ENCODE data around the gene PTRHD1. TPM values are rescaled to one million over a fixed set of nuclear protein-coding genes. Genes with fewer than 3 reads are reported as not detected.
A peak's percentile ranks its signal among the peaks of the same experiment; 100 is the strongest.

Gene PTRHD1
- total and polyA plus RNA-seq, 9 donors: 14.9 to 68.1 (median 21.1) TPM

GRCh38 chr2:24771764-24772586, 21.2 kb downstream of the PTRHD1 start:
- Histone ChIP-seq H3K4me3 (no peak overlapping the region), H3K36me3 (no peaks in the 10 kb centered on the region), H3K27me3 (no peaks in the 10 kb centered on the region), H3K27ac (no peak overlapping the region), H3K9me3 (no peaks in the 10 kb centered on the region), H3K4me1 (ENCODE audit: insufficient read depth) (no peaks in the 10 kb centered on the region)
- intact Hi-C loops (cut with DNase I): no loop called here
- no peak for DNase-seq
- 80 to 89% (median 87%) methylated on average over 5 of the region's 5 CpGs for WGBS, 3 donors
- TF ChIP-seq CTCF (IDR thresholded peaks at IDR 0.05) (no peak), POLR2A (IDR thresholded peaks at IDR 0.05) (no peak), EP300 (IDR thresholded peaks at IDR 0.05) (no peak)

DNA sequence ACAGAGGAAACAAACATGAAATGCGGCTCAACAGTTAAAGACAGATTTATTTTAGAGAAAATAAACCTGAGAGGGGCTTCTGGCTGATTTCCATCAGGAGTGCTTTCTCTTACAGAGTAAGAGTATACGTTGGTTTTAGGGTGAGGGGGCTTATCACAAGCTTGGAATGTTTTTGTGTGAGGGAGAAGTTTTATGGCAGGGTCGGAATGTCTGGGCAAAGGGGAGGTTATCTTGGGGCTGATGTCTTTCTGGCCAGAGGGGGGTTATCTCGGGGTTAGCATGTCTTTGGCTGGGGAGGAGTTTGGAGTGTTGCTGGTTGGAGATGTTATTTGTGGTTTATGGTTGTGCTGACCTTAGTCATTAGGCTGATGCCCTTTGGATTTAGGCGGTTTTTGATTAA, 22.1 kb downstream of the PTRHD1 start:
- Histone ChIP-seq H3K36me3 (no peaks in the 10 kb centered on the region), H3K27me3 (no peaks in the 10 kb centered on the region), H3K4me3 (no peak overlapping the region), H3K9me3 (no peaks in the 10 kb centered on the region), H3K27ac (no peak overlapping the region), H3K4me1 (ENCODE audit: insufficient read depth) (no peaks in the 10 kb centered on the region)
- TF ChIP-seq POLR2A (IDR thresholded peaks at IDR 0.05): no peak
- intact Hi-C loops (cut with DNase I): no loop called here
- WGBS, 3 donors: 76 to 82% (median 77%) methylated on average over 5 of the region's 5 CpGs
- no peak for DNase-seq

- 35 to 59% (median 49%) methylated on average over 7 of the region's 7 CpGs for WGBS, 3 donors
- Histone ChIP-seq H3K4me1 (ENCODE audit: insufficient read depth) (no peaks in the 10 kb centered on the region), H3K27ac (no peak overlapping the region), H3K27me3 (no peaks in the 10 kb centered on the region), H3K36me3 (no peaks in the 10 kb centered on the region), H3K4me3 (no peak overlapping the region), H3K9me3 (no peaks in the 10 kb centered on the region)
- peak; percentile 23 to 53 (median 46) for DNase-seq
- TF ChIP-seq EP300 (IDR thresholded peaks at IDR 0.05): no peak
- TF ChIP-seq CTCF (IDR thresholded peaks at IDR 0.05): no peak
- no peak for TF ChIP-seq POLR2A (IDR thresholded peaks at IDR 0.05)
- intact Hi-C loops (cut with DNase I): no loop called here
Measured at GRCh38 chr2:24768601-24769000, 24.6 kb downstream of the PTRHD1 start.

DNA sequence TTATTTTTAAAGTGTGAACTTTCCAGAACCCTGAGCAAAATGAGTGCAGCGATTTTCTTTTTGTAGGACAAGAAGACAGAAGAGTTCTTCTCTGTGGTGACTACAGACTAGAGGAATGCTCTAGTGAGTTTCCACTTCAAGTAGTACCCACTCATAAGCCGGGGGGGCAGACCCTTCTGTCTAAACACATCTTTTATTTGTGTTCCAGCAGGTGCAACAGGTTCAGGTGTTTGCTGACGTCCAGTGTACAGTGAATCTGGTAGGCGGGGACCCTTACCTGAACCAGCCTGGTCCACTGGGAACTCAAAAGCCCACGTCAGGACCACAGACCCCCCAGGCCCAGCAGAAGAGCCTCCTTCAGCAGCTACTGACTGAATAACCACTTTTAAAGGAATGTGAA, 25.2 kb downstream of the PTRHD1 start:
- H3K36me3 ChIP-seq: no peaks in the 10 kb centered on the region
- H3K27ac ChIP-seq: no peak overlapping the region
- no peaks in the 10 kb centered on the region for H3K4me1 ChIP-seq (ENCODE audit: insufficient read depth)
- 91 to 92% (median 91%) methylated on average over 5 of the region's 5 CpGs for WGBS, 3 donors
- H3K9me3 ChIP-seq: no peaks in the 10 kb centered on the region
- H3K4me3 ChIP-seq: no peak overlapping the region
- TF ChIP-seq CTCF (IDR thresholded peaks at IDR 0.05): no peak
- TF ChIP-seq EP300 (IDR thresholded peaks at IDR 0.05): no peak
- no peak for TF ChIP-seq POLR2A (IDR thresholded peaks at IDR 0.05)
- H3K27me3 ChIP-seq: no peaks in the 10 kb centered on the region
- no peak for DNase-seq
- intact Hi-C loops (cut with DNase I): no loop called here

GRCh38 chr2:24766609-24767008, 26.6 kb downstream of the PTRHD1 start:
- DNase-seq: no peak
- intact Hi-C loops (cut with DNase I): no loop called here
- Histone ChIP-seq H3K4me1 (ENCODE audit: insufficient read depth) (no peaks in the 10 kb centered on the region), H3K36me3 (no peaks in the 10 kb centered on the region), H3K4me3 (no peak overlapping the region), H3K9me3 (no peaks in the 10 kb centered on the region), H3K27me3 (no peaks in the 10 kb centered on the region), H3K27ac (no peak overlapping the region)
- WGBS, 3 donors: 87 to 89% (median 89%) methylated on average over 6 of the region's 6 CpGs
- TF ChIP-seq POLR2A (IDR thresholded peaks at IDR 0.05) (no peak), CTCF (IDR thresholded peaks at IDR 0.05) (no peak), EP300 (IDR thresholded peaks at IDR 0.05) (no peak)

Measured in ovary (tissue), 9 donors.